Gastrocnemius medialis (tissue), 4 donors: ENCODE results near the gene CLGN. TPM values are rescaled to one million over a fixed set of nuclear protein-coding genes. Genes with fewer than 3 reads are reported as not detected.

Experiments
- ATAC-seq, 2 donors: fragments of 150-250 bp; one replicate each; pipeline ENCODE4 v1.9.1; 2016
- DNase-seq, 2 donors: peaks; one replicate each; pipeline ENCODE4 v3.0.0-alpha.2; 2019
- H3K27ac ChIP-seq, 4 donors: fragments of 200-600 bp; sonication (generic); 1 replicate in 1 of 4; 2 replicates in 3 of 4; pipeline ENCODE4 v1.5.1; 2016 to 2018; ENCODE audit warnings: mild to moderate bottlenecking in 2 of 4, moderate library complexity in 1 of 4
- H3K27me3 ChIP-seq, 3 donors: fragments of 200-600 bp; sonication (generic) in 2 of 3; 1 replicate in 1 of 3; 2 replicates in 2 of 3; pipeline versions ENCODE4 v1.5.1 to v1.6.0; 2016 to 2019; ENCODE audit warnings: mild to moderate bottlenecking in 1 of 3, moderate library complexity in 1 of 3
- H3K36me3 ChIP-seq, 2 donors: fragments of 200-600 bp; sonication (generic) in 1 of 2; one replicate each; pipeline ENCODE4 v1.5.1; 2017 to 2018
- H3K4me1 ChIP-seq, 2 donors: fragments of 200-600 bp; sonication (generic) in 1 of 2; one replicate each; pipeline ENCODE4 v1.5.1; 2016 to 2017; ENCODE audit warnings: mild to moderate bottlenecking in 2 of 2
- H3K4me3 ChIP-seq, 4 donors: fragments of 200-600 bp; sonication (generic) in 3 of 4; 1 replicate in 1 of 4; 2 replicates in 3 of 4; pipeline ENCODE4 v1.5.1; 2016 to 2019; ENCODE audit warnings: mild to moderate bottlenecking in 2 of 4
- H3K9me3 ChIP-seq, 3 donors: fragments of 200-600 bp; sonication (generic) in 2 of 3; 1 replicate in 1 of 3; 2 replicates in 2 of 3; pipeline ENCODE4 v1.5.1; 2016 to 2019
- POLR2A ChIP-seq, 2 donors: fragments of 450-650 bp; IDR thresholded peaks; one replicate each; pipeline ENCODE4 v1.6.1; 2017; ENCODE audit warnings: antibody characterized with exemption in 2 of 2, mild to moderate bottlenecking in 2 of 2, moderate library complexity in 2 of 2
- in situ Hi-C, 4 donors: fragments of 200-750 bp; cut with MboI; loops; one replicate each; pipeline versions ENCODE4 v1.15.0 to v1.8.0; 2017; ENCODE audit warnings: low sequenced_read_pairs in 4 of 4
- intact Hi-C: fragments of 100-400 bp; cut with DNase I; formaldehyde crosslinking; loops from one replicate; pipeline ENCODE4 v1.15.1; 2023; ENCODE audit warnings: low total_unique reads
- total RNA-seq, 4 donors: library from RNA; depleted of rRNA; stranded (reverse); fragments of >200 nt; gene quantifications; one replicate each; pipeline versions ENCODE4 v1.1.0 to v1.2.3, GENCODE V29; 2016
- TF ChIP-seq, protein P1 (sequence below), 5 experiments: fragments of 450-650 bp in 3 of 5; fragments of 200-600 bp in 2 of 5; sonication (generic) in 2 of 5; IDR thresholded peaks in 4 of 5; conservative IDR thresholded peaks in 1 of 5; 1 replicate in 4 of 5; 2 replicates in 1 of 5; pipeline ENCODE4 v1.5.1; 2016 to 2019; ENCODE audit warnings: antibody characterized with exemption in 5 of 5, mild to moderate bottlenecking in 3 of 5, moderate library complexity in 3 of 5

Gene CLGN
- total RNA-seq, 4 donors from 2014 or later, result 0.10 to 0.29 (median 0.20) TPM; not detected in 1

DNA sequence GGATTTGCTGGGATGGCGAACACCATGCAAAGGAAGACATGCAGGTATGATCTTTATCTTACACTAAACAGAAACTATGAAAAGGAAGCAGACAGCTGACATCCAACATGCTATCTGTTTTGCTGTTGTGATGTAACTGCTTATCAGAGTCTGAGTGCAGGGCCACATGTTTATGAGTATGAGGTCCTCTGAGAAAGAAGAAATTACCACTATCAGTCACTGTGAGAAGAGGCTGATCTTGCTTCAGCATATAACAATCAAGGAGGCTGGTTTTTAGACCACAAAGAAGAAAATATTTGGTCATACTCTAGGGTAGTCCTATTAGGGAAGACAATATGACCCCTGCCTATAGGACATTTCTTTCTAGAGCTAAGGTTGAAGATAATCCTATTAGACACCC is 18.5 kb downstream of the CLGN start:
- Histone ChIP-seq H3K36me3 (no peaks in the 10 kb centered on the region), H3K27me3 (no peaks in the 10 kb centered on the region), H3K27ac (no peak overlapping the region), H3K4me1 (no peaks in the 10 kb centered on the region), H3K4me3 (no peak overlapping the region), H3K9me3 (no peaks in the 10 kb centered on the region)
- ATAC-seq (no peak), DNase-seq (no peak)
- intact Hi-C loops, result no loop called here
- in situ Hi-C loops, result no loop called here
- TF ChIP-seq POLR2A (IDR thresholded peaks at IDR 0.05), result no peak
- TF ChIP-seq, protein P1, sequence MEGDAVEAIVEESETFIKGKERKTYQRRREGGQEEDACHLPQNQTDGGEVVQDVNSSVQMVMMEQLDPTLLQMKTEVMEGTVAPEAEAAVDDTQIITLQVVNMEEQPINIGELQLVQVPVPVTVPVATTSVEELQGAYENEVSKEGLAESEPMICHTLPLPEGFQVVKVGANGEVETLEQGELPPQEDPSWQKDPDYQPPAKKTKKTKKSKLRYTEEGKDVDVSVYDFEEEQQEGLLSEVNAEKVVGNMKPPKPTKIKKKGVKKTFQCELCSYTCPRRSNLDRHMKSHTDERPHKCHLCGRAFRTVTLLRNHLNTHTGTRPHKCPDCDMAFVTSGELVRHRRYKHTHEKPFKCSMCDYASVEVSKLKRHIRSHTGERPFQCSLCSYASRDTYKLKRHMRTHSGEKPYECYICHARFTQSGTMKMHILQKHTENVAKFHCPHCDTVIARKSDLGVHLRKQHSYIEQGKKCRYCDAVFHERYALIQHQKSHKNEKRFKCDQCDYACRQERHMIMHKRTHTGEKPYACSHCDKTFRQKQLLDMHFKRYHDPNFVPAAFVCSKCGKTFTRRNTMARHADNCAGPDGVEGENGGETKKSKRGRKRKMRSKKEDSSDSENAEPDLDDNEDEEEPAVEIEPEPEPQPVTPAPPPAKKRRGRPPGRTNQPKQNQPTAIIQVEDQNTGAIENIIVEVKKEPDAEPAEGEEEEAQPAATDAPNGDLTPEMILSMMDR (IDR thresholded peaks at IDR 0.05 in 4 of 5, conservative IDR thresholded peaks at IDR 0.05 in 1 of 5), result no peak

DNA sequence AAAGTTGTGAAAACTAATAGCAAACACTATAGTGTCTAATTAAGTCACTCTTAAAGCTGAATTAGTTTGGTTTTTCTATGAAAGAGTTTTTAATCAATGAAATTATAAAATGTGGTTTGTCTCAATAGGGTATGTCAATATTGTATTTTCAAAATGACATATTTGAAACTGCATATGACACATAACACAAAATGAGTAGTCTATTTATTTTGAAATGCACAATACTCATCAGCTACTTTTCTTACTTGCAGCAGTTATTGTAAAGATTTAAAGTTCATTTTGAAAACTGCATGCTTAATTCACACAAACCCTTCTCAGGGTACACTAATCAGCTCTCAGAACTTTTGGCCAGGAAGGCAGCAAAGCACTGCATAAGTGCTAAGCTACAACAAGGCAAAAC is 21.2 kb downstream of the CLGN start:
- TF ChIP-seq POLR2A (IDR thresholded peaks at IDR 0.05), result no peak
- TF ChIP-seq, protein P1 (IDR thresholded peaks at IDR 0.05 in 4 of 5, conservative IDR thresholded peaks at IDR 0.05 in 1 of 5), result no peak
- intact Hi-C loops, result no loop called here
- H3K9me3 ChIP-seq, result no peaks in the 10 kb centered on the region
- no peak for ATAC-seq
- no peaks in the 10 kb centered on the region for H3K36me3 ChIP-seq
- H3K4me1 ChIP-seq, result no peaks in the 10 kb centered on the region
- no peak overlapping the region for H3K27ac ChIP-seq
- DNase-seq, result no peak
- H3K27me3 ChIP-seq, result no peaks in the 10 kb centered on the region
- in situ Hi-C loops, result no loop called here
- H3K4me3 ChIP-seq, result no peak overlapping the region

DNA sequence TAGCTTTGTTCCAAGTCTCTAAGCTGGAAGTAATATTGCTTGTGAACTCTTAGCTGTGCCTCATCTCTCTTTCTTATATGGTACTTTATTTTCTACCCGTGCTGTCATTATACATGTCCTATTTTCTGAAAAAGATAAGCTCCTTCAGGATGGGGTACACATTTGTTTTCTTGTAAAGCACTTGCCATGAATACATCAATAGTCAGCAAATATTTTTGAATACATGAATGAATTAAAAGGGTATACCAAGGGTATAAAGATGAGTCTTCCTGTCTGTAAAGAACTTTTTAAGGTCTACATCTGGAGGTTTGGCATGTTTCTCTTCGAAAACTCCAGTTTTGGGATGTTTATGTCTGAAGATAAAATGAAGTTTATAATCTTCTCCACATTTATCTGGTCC is 27.3 kb downstream of the CLGN start:
- ATAC-seq (no peak), DNase-seq (no peak)
- TF ChIP-seq POLR2A (IDR thresholded peaks at IDR 0.05), result no peak
- TF ChIP-seq, protein P1 (IDR thresholded peaks at IDR 0.05 in 4 of 5, conservative IDR thresholded peaks at IDR 0.05 in 1 of 5), result no peak
- H3K27ac ChIP-seq, result no peak overlapping the region
- intact Hi-C loops, result no loop called here
- no peak overlapping the region for H3K4me3 ChIP-seq
- H3K36me3 ChIP-seq, result no peaks in the 10 kb centered on the region
- H3K4me1 ChIP-seq, result no peaks in the 10 kb centered on the region
- no peaks in the 10 kb centered on the region for H3K27me3 ChIP-seq
- no peaks in the 10 kb centered on the region for H3K9me3 ChIP-seq
- in situ Hi-C loops, result no loop called here

DNA sequence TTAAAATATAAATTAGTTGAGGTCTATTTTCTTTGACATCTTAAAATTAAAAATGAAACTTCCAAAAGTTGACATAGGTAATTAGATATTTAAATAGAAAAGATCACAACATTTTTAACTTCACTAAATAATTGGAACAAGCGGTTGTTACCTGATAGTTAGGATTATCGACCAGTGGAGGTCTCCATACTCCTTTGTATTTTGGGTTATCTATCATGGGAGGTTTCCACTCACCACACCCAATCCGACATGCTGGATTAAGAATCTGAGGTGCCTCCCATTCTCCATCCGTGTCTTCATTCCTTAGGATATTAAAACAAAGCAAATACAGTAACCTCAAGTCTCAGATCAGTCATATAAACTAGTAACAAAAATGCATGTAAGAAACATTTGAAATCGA is 31.8 kb downstream of the CLGN start:
- Histone ChIP-seq H3K27me3 (no peaks in the 10 kb centered on the region), H3K4me3 (no peak overlapping the region), H3K9me3 (no peaks in the 10 kb centered on the region), H3K36me3 (no peaks in the 10 kb centered on the region), H3K27ac (no peak overlapping the region), H3K4me1 (no peaks in the 10 kb centered on the region)
- ATAC-seq (no peak), DNase-seq (no peak)
- no peak for TF ChIP-seq POLR2A (IDR thresholded peaks at IDR 0.05)
- TF ChIP-seq, protein P1 (IDR thresholded peaks at IDR 0.05 in 4 of 5, conservative IDR thresholded peaks at IDR 0.05 in 1 of 5), result no peak
- in situ Hi-C loops, result no loop called here
- intact Hi-C loops, result no loop called here

DNA sequence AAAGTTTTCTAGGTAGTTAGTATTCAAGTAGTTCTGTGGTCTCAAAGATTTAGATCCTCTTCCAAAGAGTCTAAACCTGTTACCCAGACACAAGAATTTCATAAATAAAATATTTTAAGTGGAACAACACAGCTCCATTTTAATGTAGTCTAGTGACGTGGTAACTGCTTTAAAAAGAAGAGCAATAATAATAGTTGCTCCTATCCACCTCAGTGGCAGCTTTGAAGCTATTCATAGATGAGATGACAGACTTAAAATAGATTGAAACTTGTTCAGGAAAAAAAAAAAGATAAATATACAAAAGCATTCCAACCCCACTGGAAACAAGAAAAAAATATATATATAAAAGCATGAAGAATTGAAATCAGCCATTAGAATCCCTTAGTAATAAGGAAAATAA is 39.4 kb downstream of the CLGN start:
- in situ Hi-C loops, result no loop called here
- no peak for ATAC-seq
- Histone ChIP-seq H3K36me3 (no peaks in the 10 kb centered on the region), H3K4me3 (no peak overlapping the region), H3K9me3 (no peaks in the 10 kb centered on the region), H3K4me1 (peaks cover 0 to 7% of the 10 kb centered on the region in 2 donors), H3K27ac (no peak overlapping the region), H3K27me3 (no peaks in the 10 kb centered on the region)
- TF ChIP-seq POLR2A (IDR thresholded peaks at IDR 0.05), result no peak
- TF ChIP-seq, protein P1 (IDR thresholded peaks at IDR 0.05 in 4 of 5, conservative IDR thresholded peaks at IDR 0.05 in 1 of 5), result no peak
- intact Hi-C loops, result no loop called here
- DNase-seq, result no peak
